H1 (cell line): ENCODE data around the gene ZFAND3. TPM values are rescaled to one million over a fixed set of nuclear protein-coding genes. Genes with fewer than 3 reads are reported as not detected.

Source experiments
- CTCF ChIP-seq, 3 experiments: IDR thresholded peaks; 1 replicate in 2 of 3; 2 replicates in 1 of 3; pipeline versions ENCODE4 v1.5.1 to v1.6.1; 2011; ENCODE audit warnings: low read length in 3 of 3, mild to moderate bottlenecking in 3 of 3, inconsistent platforms in 2 of 3, low read depth in 1 of 3, moderate library complexity in 1 of 3; ENCODE audit not compliant: insufficient read depth in 1 of 3; ENCODE audit errors: control extremely low read depth in 1 of 3
- USF2 ChIP-seq: IDR thresholded peaks from 2 replicates; pipeline ENCODE4 v1.6.1; 2011; ENCODE audit warnings: low read length, improper control_type of control experiment
- polyA plus RNA-seq, 7 experiments: library from polyadenylated mRNA; depleted of rRNA in 3 of 7; stranded (reverse) in 5 of 7; unstranded in 2 of 7; fragments of >200 nt in 5 of 7; fragments of 200-250 nt in 2 of 7; gene quantifications; 1 replicate in 5 of 7; 2 replicates in 1 of 7; 4 replicates in 1 of 7; pipeline versions ENCODE4 v1.2.1 to v1.2.3, GENCODE V29; 2011 to 2013; ENCODE audit warnings: missing spikeins in 2 of 7, mixed read lengths in 2 of 7
- total RNA-seq: library from RNA; stranded (reverse); fragmentation: NEBNext Ultra II Directional; extraction: Animal tissue kit (Norgen Biotek cat#: 25700); gene quantifications from 2 replicates; pipeline ENCODE4 v1.2.1, GENCODE V29; 2021

The ZFAND3 gene
- total and polyA plus RNA-seq, 2 of the 8 experiments (the other 6 are each of a cell fraction or from before 2014, with no cell fraction given), result 13.0 to 51.3 TPM

DNA sequence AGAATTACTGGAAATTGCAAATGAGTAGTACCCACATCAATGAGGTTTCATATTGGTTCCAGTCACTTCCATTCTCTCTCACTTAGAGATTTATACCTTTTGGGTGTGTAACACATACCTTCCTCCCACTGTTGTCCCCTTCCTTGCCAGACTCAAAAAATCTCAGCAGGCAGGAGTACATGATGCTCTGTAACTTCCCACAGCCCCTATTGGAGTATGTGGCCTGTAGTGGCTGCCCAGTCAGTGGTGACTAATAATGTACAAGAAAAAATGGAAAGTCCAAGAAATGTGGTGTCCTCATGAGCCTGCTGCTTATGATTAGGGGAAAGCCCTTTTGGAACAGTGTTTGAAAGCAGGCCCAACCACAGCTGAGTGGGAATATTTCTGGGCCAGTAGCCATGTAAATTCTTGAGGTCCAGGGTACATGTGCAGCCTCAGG, 312.0 kb downstream of the ZFAND3 start (continued):
- TF ChIP-seq CTCF (IDR thresholded peaks at IDR 0.05; ENCODE audit: control extremely low read depth in 1 of 3, insufficient read depth in 1 of 3, low read depth in 1 of 3, low read length in 3 of 3) (no peak), USF2 (no peak)
- TF ChIP-seq, all 59 proteins: peak for 0
